Subcutaneous adipose tissue (tissue), 4 donors: ENCODE results near the gene PRAMEF10. TPM values are rescaled to one million over a fixed set of nuclear protein-coding genes. Genes with fewer than 3 reads are reported as not detected.
"Not testable (repeated sequence)": the region's sequence is repeated elsewhere in the genome, so short reads cannot be mapped to it uniquely, and the experiment has no call there.

Source experiments
- CTCF ChIP-seq: fragments of 450-650 bp; IDR thresholded peaks from one replicate; pipeline ENCODE4 v1.5.1; 2016; ENCODE audit warnings: low read depth, mild to moderate bottlenecking, control low read depth, antibody characterized with exemption, moderate library complexity
- small RNA-seq: library from RNA; depleted of rRNA; stranded (forward); fragments of <200 nt; gene quantifications from one replicate; pipeline ENCODE3, GENCODE V24; 2016
- total RNA-seq, 4 donors: library from RNA; depleted of rRNA; stranded (reverse); fragments of >200 nt; gene quantifications; one replicate each; pipeline ENCODE4 v1.1.0, GENCODE V29; 2016

Gene PRAMEF10
- not detected for total RNA-seq

- TF ChIP-seq CTCF = not testable (repeated sequence)
Measured at GRCh38 chr1:12898170-12898569, at the start of gene PRAMEF10. Gene PRAMEF10 (minus strand): TSS chr1:12898270. CDS start chr1:12895847, 2,423 bp downstream.

GRCh38 chr1:12947480-12947879, 49.4 kb upstream of the PRAMEF10 start, which contains the start of gene PRAMEF6:
Gene PRAMEF6 (minus strand): TSS chr1:12947580. CDS start chr1:12942518, 5,062 bp downstream.
- TF ChIP-seq CTCF = not testable (repeated sequence)

- not testable (repeated sequence) for TF ChIP-seq CTCF
Measured at GRCh38 chr1:12916310-12916709, 18.2 kb upstream of the PRAMEF10 start, which contains the start of gene PRAMEF7. Gene PRAMEF7 (plus strand): TSS chr1:12916610. CDS start chr1:12917693, 1,083 bp downstream.

- TF ChIP-seq CTCF = not testable (repeated sequence)
Measured at GRCh38 chr1:12886101-12886500, 12.0 kb downstream of the PRAMEF10 start, which contains the start of gene PRAMEF4. Gene PRAMEF4 (minus strand): TSS chr1:12886201. CDS start chr1:12883394, 2,807 bp downstream.

- not testable (repeated sequence) for TF ChIP-seq CTCF
Measured at GRCh38 chr1:12856786-12857185, 41.3 kb downstream of the PRAMEF10 start, which contains the start of gene PRAMEF2. Gene PRAMEF2 (plus strand): TSS chr1:12857086. CDS start chr1:12859010, 1,924 bp downstream.

- no peak for TF ChIP-seq CTCF
Measured at GRCh38 chr1:12851779-12852178, 46.3 kb downstream of the PRAMEF10 start.

- TF ChIP-seq CTCF = not testable (repeated sequence)
Measured at GRCh38 chr1:12848620-12849019, 49.5 kb downstream of the PRAMEF10 start, which contains the start of gene HNRNPCL1. Gene HNRNPCL1 (minus strand): TSS chr1:12848720. CDS start chr1:12848289, 431 bp downstream.

Small RNA genes within 50 kb of the gene (small RNA-seq; reads per million reads assigned to genes)
- not detected for gene RNU6-1072P

Other genes with a start within 250 kb of the PRAMEF10 start
- gene AADACL3, start 182.2 kb downstream of the PRAMEF10 start, total RNA-seq = under 1 TPM in 2 of 4 donors, not detected in 2; 0.16 to 0.19 TPM
- not detected for gene CFAP107, start 152.1 kb downstream of the PRAMEF10 start, total RNA-seq
- not detected for gene PRAMEF12, start 124.5 kb downstream of the PRAMEF10 start, total RNA-seq
- not detected for gene PRAMEF1, start 106.9 kb downstream of the PRAMEF10 start, total RNA-seq
- gene PRAMEF11, start 66.9 kb downstream of the PRAMEF10 start, total RNA-seq = not detected
- not detected for gene HNRNPCL1, start 49.5 kb downstream of the PRAMEF10 start, total RNA-seq
- not detected for gene PRAMEF2, start 41.2 kb downstream of the PRAMEF10 start, total RNA-seq
- not detected for gene PRAMEF4, start 12.1 kb downstream of the PRAMEF10 start, total RNA-seq
- not detected for gene PRAMEF7, start 18.3 kb upstream of the PRAMEF10 start, total RNA-seq
- gene PRAMEF6, start 49.3 kb upstream of the PRAMEF10 start, total RNA-seq = not detected
- not detected for gene PRAMEF27, start 158.3 kb upstream of the PRAMEF10 start, total RNA-seq
- gene HNRNPCL3, start 162.5 kb upstream of the PRAMEF10 start, total RNA-seq = not detected
- not detected for gene PRAMEF25, start 172.5 kb upstream of the PRAMEF10 start, total RNA-seq
- not detected for gene HNRNPCL2, start 218.6 kb upstream of the PRAMEF10 start, total RNA-seq